CD4-positive, alpha-beta T cell treated with Interleukin-17A for 4 hours (primary cell): Measurements from ENCODE around the gene GOLGA6B.
"Not testable (repeated sequence)": the region's sequence is repeated elsewhere in the genome, so short reads cannot be mapped to it uniquely, and the experiment has no call there.

Experiments
- DNase-seq: peaks from one replicate; pipeline ENCODE4 v3.0.0-alpha.2; 2020; ENCODE audit warnings: mixed read lengths

Gene GOLGA6B

GRCh38 chr15:72665706-72666105 lies 11.2 kb downstream of the GOLGA6B start:
- not testable (repeated sequence) for DNase-seq

- not testable (repeated sequence) for DNase-seq
Observed at GRCh38 chr15:72669803-72670202, 15.3 kb downstream of the GOLGA6B start.

- peak; percentile 69 for DNase-seq
Observed at GRCh38 chr15:72670656-72671352, 16.3 kb downstream of the GOLGA6B start.

- DNase-seq: no peak
Observed at GRCh38 chr15:72671525-72671924, 17.0 kb downstream of the GOLGA6B start.

- no peak for DNase-seq
Observed at GRCh38 chr15:72676838-72677237, 22.3 kb downstream of the GOLGA6B start.

- DNase-seq: no peak
Observed at GRCh38 chr15:72680931-72681330, 26.4 kb downstream of the GOLGA6B start.

GRCh38 chr15:72682772-72683171 lies 28.3 kb downstream of the GOLGA6B start:
- no peak for DNase-seq

- DNase-seq: no peak
Observed at GRCh38 chr15:72685301-72685924, 30.9 kb downstream of the GOLGA6B start.

GRCh38 chr15:72685925-72686794 lies 31.7 kb downstream of the GOLGA6B start, which contains the start of the genes BBS4 and HIGD2B:
Gene BBS4, plus strand, starts transcription at chr15:72686207. Its CDS starts 21 bp downstream, at chr15:72686228.
Gene HIGD2B, minus strand, starts transcription at chr15:72686182. Its CDS starts 9,808 bp downstream, at chr15:72676374.
- peak; percentile 86 for DNase-seq

GRCh38 chr15:72688697-72689096 lies 34.2 kb downstream of the GOLGA6B start:
- DNase-seq: no peak

- no peak for DNase-seq
Observed at GRCh38 chr15:72690938-72691337, 36.4 kb downstream of the GOLGA6B start.

GRCh38 chr15:72698938-72699337 lies 44.4 kb downstream of the GOLGA6B start:
- DNase-seq: no peak

- DNase-seq: no peak
Observed at GRCh38 chr15:72700076-72700475, 45.6 kb downstream of the GOLGA6B start.

GRCh38 chr15:72706266-72706665 lies 51.8 kb downstream of the GOLGA6B start:
- DNase-seq: no peak

- DNase-seq: not testable (repeated sequence)
Observed at GRCh38 chr15:72708551-72709303, 54.2 kb downstream of the GOLGA6B start.
